HEK293 (cell line): ENCODE data around the gene VAV2.

Experiments used
- HOXD13 ChIP-seq: sonication (generic); formaldehyde crosslinking; IDR thresholded peaks from 2 replicates; pipeline ENCODE4 v1.8.0; 2022; ENCODE audit warnings: missing genetic modification reagents, borderline replicate concordance
- MEIS1 ChIP-seq: sonication (generic); formaldehyde crosslinking; IDR thresholded peaks from 2 replicates; pipeline ENCODE4 v1.8.1; 2022; ENCODE audit warnings: missing genetic modification reagents, mild to moderate bottlenecking, borderline replicate concordance
- REPIN1 ChIP-seq: fragments of 450-650 bp; formaldehyde crosslinking; IDR thresholded peaks from 2 replicates; pipeline ENCODE4 v1.5.1; 2017; ENCODE audit warnings: missing biosample characterization, missing genetic modification characterization, low read depth
- SP3 ChIP-seq: fragments of 450-650 bp; formaldehyde crosslinking; IDR thresholded peaks from 2 replicates; pipeline ENCODE4 v1.5.1; 2016; ENCODE audit warnings: missing biosample characterization, missing genetic modification characterization
- YY2 ChIP-seq: fragments of 450-650 bp; formaldehyde crosslinking; IDR thresholded peaks from 2 replicates; pipeline ENCODE4 v1.5.1; 2016; ENCODE audit warnings: missing biosample characterization, missing genetic modification characterization
- ZBTB17 ChIP-seq: fragments of 450-650 bp; formaldehyde crosslinking; IDR thresholded peaks from 2 replicates; pipeline ENCODE4 v1.5.1; 2016; ENCODE audit warnings: missing biosample characterization, missing genetic modification characterization
- ZBTB26 ChIP-seq: fragments of 450-650 bp; formaldehyde crosslinking; optimal IDR thresholded peaks from 2 replicates; pipeline ENCODE3; 2016; ENCODE audit warnings: missing biosample characterization, mild to moderate bottlenecking, missing genetic modification characterization
- ZNF132 ChIP-seq: fragments of 450-650 bp; formaldehyde crosslinking; IDR thresholded peaks from 2 replicates; pipeline ENCODE4 v1.5.1; 2017; ENCODE audit warnings: missing biosample characterization, missing genetic modification characterization, borderline replicate concordance
- ZNF169 ChIP-seq: fragments of 450-650 bp; formaldehyde crosslinking; IDR thresholded peaks from 2 replicates; pipeline ENCODE4 v1.5.1; 2016; ENCODE audit warnings: missing biosample characterization, missing genetic modification characterization
- ZNF202 ChIP-seq: fragments of 450-650 bp; formaldehyde crosslinking; IDR thresholded peaks from 2 replicates; pipeline ENCODE4 v1.5.1; 2016; ENCODE audit warnings: missing biosample characterization, missing genetic modification characterization, borderline replicate concordance
- ZNF292 ChIP-seq: fragments of 450-650 bp; formaldehyde crosslinking; IDR thresholded peaks from 2 replicates; pipeline ENCODE4 v1.5.1; 2016; ENCODE audit warnings: low read depth, missing biosample characterization, missing genetic modification characterization, borderline replicate concordance
- ZNF354C ChIP-seq: fragments of 450-650 bp; formaldehyde crosslinking; IDR thresholded peaks from 2 replicates; pipeline ENCODE4 v1.5.1; 2016; ENCODE audit warnings: missing biosample characterization, missing genetic modification characterization, low read depth, borderline replicate concordance
- ZNF394 ChIP-seq: fragments of 450-650 bp; formaldehyde crosslinking; IDR thresholded peaks from 2 replicates; pipeline ENCODE4 v1.5.1; 2016; ENCODE audit warnings: missing biosample characterization, missing genetic modification characterization, mild to moderate bottlenecking, moderate library complexity, borderline replicate concordance
- ZNF404 ChIP-seq: fragments of 450-650 bp; formaldehyde crosslinking; IDR thresholded peaks from 2 replicates; pipeline ENCODE4 v1.5.1; 2017; ENCODE audit warnings: missing biosample characterization, missing genetic modification characterization
- ZNF449 ChIP-seq: fragments of 450-650 bp; formaldehyde crosslinking; IDR thresholded peaks from 2 replicates; pipeline ENCODE4 v1.5.1; 2017; ENCODE audit warnings: missing biosample characterization, mild to moderate bottlenecking, missing genetic modification characterization, moderate library complexity
- ZNF530 ChIP-seq: fragments of 450-650 bp; formaldehyde crosslinking; IDR thresholded peaks from 2 replicates; pipeline ENCODE4 v1.5.1; 2016; ENCODE audit warnings: low read depth, missing biosample characterization, missing genetic modification characterization
- ZNF544 ChIP-seq: fragments of 450-650 bp; formaldehyde crosslinking; IDR thresholded peaks from 2 replicates; pipeline ENCODE4 v1.5.0; 2017; ENCODE audit warnings: missing biosample characterization, missing genetic modification characterization
- ZNF548 ChIP-seq: fragments of 450-650 bp; formaldehyde crosslinking; IDR thresholded peaks from 2 replicates; pipeline ENCODE4 v1.5.1; 2016; ENCODE audit warnings: missing biosample characterization, missing genetic modification characterization
- ZNF549 ChIP-seq: fragments of 450-650 bp; IDR thresholded peaks from 2 replicates; pipeline ENCODE4 v1.5.1; 2018; ENCODE audit warnings: missing biosample characterization, missing genetic modification characterization, mild to moderate bottlenecking, inconsistent platforms, moderate library complexity
- ZNF558 ChIP-seq: fragments of 450-650 bp; formaldehyde crosslinking; IDR thresholded peaks from 2 replicates; pipeline ENCODE4 v1.5.1; 2016; ENCODE audit warnings: missing biosample characterization, missing genetic modification characterization
- ZNF585B ChIP-seq: fragments of 450-650 bp; formaldehyde crosslinking; IDR thresholded peaks from 2 replicates; pipeline ENCODE4 v1.5.1; 2016; ENCODE audit warnings: missing biosample characterization, missing genetic modification characterization
- ZNF600 ChIP-seq: fragments of 450-650 bp; formaldehyde crosslinking; IDR thresholded peaks from 2 replicates; pipeline ENCODE4 v1.5.1; 2016; ENCODE audit warnings: missing biosample characterization, missing genetic modification characterization
- ZNF776 ChIP-seq: fragments of 450-650 bp; formaldehyde crosslinking; IDR thresholded peaks from 2 replicates; pipeline ENCODE4 v1.5.0; 2017; ENCODE audit warnings: missing biosample characterization, missing genetic modification characterization, borderline replicate concordance
- TF ChIP-seq, protein P1 (sequence below): fragments of 450-650 bp; formaldehyde crosslinking; IDR thresholded peaks from 2 replicates; pipeline ENCODE4 v1.5.1; 2016; ENCODE audit warnings: missing biosample characterization, missing genetic modification characterization
- TF ChIP-seq, protein P2 (sequence below): fragments of 450-650 bp; formaldehyde crosslinking; IDR thresholded peaks from 2 replicates; pipeline ENCODE4 v1.5.1; 2016; ENCODE audit warnings: missing biosample characterization, missing genetic modification characterization
- TF ChIP-seq, protein P3 (sequence below): fragments of 450-650 bp; formaldehyde crosslinking; IDR thresholded peaks from 2 replicates; pipeline ENCODE4 v1.5.1; 2016; ENCODE audit warnings: missing biosample characterization, missing genetic modification characterization
- TF ChIP-seq, protein P4 (sequence below): fragments of 450-650 bp; formaldehyde crosslinking; IDR thresholded peaks from 2 replicates; pipeline ENCODE4 v1.5.0; 2017; ENCODE audit warnings: missing biosample characterization, missing genetic modification characterization, borderline replicate concordance
- TF ChIP-seq, protein P5 (sequence below): fragments of 450-650 bp; formaldehyde crosslinking; IDR thresholded peaks from 2 replicates; pipeline ENCODE4 v1.5.1; 2016; ENCODE audit warnings: missing biosample characterization, missing genetic modification characterization

Gene VAV2

GRCh38 chr9:133991964-133992779 is at the start of gene VAV2 (continued):
- TF ChIP-seq, protein P1, sequence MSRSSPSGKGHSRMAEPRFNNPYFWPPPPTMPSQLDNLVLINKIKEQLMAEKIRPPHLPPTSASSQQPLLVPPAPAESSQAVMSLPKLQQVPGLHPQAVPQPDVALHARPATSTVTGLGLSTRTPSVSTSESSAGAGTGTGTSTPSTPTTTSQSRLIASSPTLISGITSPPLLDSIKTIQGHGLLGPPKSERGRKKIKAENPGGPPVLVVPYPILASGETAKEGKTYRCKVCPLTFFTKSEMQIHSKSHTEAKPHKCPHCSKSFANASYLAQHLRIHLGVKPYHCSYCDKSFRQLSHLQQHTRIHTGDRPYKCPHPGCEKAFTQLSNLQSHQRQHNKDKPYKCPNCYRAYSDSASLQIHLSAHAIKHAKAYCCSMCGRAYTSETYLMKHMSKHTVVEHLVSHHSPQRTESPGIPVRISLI (tag by site-specific recombination), result no peak
- TF ChIP-seq HOXD13 (CRISPR knock-in tag) (no peak), ZNF292 (tag by site-specific recombination) (no peak), REPIN1 (no peak), ZNF394 (tag by site-specific recombination) (no peak), ZNF404 (tag by site-specific recombination) (no peak), YY2 (tag by site-specific recombination) (no peak), ZBTB17 (tag by site-specific recombination) (peak; percentile 38; the same call in 1 of the 2 replicates), ZNF354C (no peak), MEIS1 (CRISPR knock-in tag) (no peak), ZNF544 (tag by site-specific recombination) (no peak), ZBTB26 (peak; percentile 64), ZNF585B (no peak), ZNF530 (tag by site-specific recombination) (no peak), ZNF600 (tag by site-specific recombination) (no peak), ZNF548 (no peak), ZNF776 (tag by site-specific recombination) (no peak), ZNF558 (tag by site-specific recombination) (no peak), SP3 (tag by site-specific recombination) (0 out of 2 replicates have a peak, but pooled peaks have one; percentile 35), ZNF132 (tag by site-specific recombination) (no peak), ZNF449 (tag by site-specific recombination) (peak; percentile 90), ZNF202 (tag by site-specific recombination) (no peak), ZNF169 (no peak), ZNF549 (no peak)
- TF ChIP-seq, protein P2, sequence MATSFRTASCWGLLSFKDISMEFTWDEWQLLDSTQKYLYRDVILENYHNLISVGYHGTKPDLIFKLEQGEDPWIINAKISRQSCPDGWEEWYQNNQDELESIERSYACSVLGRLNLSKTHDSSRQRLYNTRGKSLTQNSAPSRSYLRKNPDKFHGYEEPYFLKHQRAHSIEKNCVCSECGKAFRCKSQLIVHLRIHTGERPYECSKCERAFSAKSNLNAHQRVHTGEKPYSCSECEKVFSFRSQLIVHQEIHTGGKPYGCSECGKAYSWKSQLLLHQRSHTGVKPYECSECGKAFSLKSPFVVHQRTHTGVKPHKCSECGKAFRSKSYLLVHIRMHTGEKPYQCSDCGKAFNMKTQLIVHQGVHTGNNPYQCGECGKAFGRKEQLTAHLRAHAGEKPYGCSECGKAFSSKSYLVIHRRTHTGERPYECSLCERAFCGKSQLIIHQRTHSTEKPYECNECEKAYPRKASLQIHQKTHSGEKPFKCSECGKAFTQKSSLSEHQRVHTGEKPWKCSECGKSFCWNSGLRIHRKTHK (tag by site-specific recombination), result no peak
- TF ChIP-seq, protein P3, sequence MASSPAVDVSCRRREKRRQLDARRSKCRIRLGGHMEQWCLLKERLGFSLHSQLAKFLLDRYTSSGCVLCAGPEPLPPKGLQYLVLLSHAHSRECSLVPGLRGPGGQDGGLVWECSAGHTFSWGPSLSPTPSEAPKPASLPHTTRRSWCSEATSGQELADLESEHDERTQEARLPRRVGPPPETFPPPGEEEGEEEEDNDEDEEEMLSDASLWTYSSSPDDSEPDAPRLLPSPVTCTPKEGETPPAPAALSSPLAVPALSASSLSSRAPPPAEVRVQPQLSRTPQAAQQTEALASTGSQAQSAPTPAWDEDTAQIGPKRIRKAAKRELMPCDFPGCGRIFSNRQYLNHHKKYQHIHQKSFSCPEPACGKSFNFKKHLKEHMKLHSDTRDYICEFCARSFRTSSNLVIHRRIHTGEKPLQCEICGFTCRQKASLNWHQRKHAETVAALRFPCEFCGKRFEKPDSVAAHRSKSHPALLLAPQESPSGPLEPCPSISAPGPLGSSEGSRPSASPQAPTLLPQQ, result no peak
- TF ChIP-seq, protein P4, sequence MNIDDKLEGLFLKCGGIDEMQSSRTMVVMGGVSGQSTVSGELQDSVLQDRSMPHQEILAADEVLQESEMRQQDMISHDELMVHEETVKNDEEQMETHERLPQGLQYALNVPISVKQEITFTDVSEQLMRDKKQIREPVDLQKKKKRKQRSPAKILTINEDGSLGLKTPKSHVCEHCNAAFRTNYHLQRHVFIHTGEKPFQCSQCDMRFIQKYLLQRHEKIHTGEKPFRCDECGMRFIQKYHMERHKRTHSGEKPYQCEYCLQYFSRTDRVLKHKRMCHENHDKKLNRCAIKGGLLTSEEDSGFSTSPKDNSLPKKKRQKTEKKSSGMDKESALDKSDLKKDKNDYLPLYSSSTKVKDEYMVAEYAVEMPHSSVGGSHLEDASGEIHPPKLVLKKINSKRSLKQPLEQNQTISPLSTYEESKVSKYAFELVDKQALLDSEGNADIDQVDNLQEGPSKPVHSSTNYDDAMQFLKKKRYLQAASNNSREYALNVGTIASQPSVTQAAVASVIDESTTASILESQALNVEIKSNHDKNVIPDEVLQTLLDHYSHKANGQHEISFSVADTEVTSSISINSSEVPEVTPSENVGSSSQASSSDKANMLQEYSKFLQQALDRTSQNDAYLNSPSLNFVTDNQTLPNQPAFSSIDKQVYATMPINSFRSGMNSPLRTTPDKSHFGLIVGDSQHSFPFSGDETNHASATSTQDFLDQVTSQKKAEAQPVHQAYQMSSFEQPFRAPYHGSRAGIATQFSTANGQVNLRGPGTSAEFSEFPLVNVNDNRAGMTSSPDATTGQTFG (tag by site-specific recombination), result no peak
- TF ChIP-seq, protein P5, sequence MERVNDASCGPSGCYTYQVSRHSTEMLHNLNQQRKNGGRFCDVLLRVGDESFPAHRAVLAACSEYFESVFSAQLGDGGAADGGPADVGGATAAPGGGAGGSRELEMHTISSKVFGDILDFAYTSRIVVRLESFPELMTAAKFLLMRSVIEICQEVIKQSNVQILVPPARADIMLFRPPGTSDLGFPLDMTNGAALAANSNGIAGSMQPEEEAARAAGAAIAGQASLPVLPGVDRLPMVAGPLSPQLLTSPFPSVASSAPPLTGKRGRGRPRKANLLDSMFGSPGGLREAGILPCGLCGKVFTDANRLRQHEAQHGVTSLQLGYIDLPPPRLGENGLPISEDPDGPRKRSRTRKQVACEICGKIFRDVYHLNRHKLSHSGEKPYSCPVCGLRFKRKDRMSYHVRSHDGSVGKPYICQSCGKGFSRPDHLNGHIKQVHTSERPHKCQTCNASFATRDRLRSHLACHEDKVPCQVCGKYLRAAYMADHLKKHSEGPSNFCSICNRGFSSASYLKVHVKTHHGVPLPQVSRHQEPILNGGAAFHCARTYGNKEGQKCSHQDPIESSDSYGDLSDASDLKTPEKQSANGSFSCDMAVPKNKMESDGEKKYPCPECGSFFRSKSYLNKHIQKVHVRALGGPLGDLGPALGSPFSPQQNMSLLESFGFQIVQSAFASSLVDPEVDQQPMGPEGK (tag by site-specific recombination), result peak; percentile 54; the same call in 1 of the 2 replicates
